ENCODE measurements around the gene SUOX. TPM values are rescaled to one million over a fixed set of nuclear protein-coding genes. Genes with fewer than 3 reads are reported as not detected.
A peak's percentile ranks its signal among the peaks of the same experiment; 100 is the strongest.
"Not testable (repeated sequence)": the region's sequence is repeated elsewhere in the genome, so short reads cannot be mapped to it uniquely, and the experiment has no call there.

The SUOX gene
- total RNA-seq, 1 experiment from 2014 or later = 23.2 TPM

- Mint-ChIP-seq H3K4me3 (peak overlapping the region; percentile 100), H3K4me1 (peaks cover 53% of the 10 kb centered on the region), H3K36me3 (peaks cover 34% of the 10 kb centered on the region), H3K27ac (peak overlapping the region; percentile 99)
- POLR2A ChIA-PET; H3K9me3 Mint-ChIP-seq; H3K27me3 Mint-ChIP-seq (ENCODE audit: low read depth); ATAC-seq; CTCF ChIA-PET; DNase-seq (ENCODE audit: low spot score): not testable (repeated sequence)
These were observed 45.3 kb downstream of the SUOX start for GRCh38 chr12:56042430-56042813.

GRCh38 chr12:56042843-56043242, 45.8 kb downstream of the SUOX start:
- no peak for ATAC-seq
- no peaks in the 10 kb centered on the region for H3K27me3 Mint-ChIP-seq (ENCODE audit: low read depth)

More at GRCh38 chr12:56042843-56043242, 45.8 kb downstream of the SUOX start:
- DNase-seq (ENCODE audit: low spot score) = no peak
- no peak for TF ChIP-seq USF2 (CRISPR knock-in tag; IDR thresholded peaks at IDR 0.05)
- no peak for TF ChIP-seq FOXJ3 (CRISPR knock-in tag; IDR thresholded peaks at IDR 0.05; ENCODE audit: borderline replicate concordance)
- no peak for TF ChIP-seq AFF4 (CRISPR knock-in tag; IDR thresholded peaks at IDR 0.05; ENCODE audit: borderline replicate concordance)
- no peak for TF ChIP-seq JUN (CRISPR knock-in tag; IDR thresholded peaks at IDR 0.05)
- TF ChIP-seq HMGA2 (CRISPR knock-in tag; IDR thresholded peaks at IDR 0.05) = no peak
- no peak for TF ChIP-seq TCF7 (CRISPR knock-in tag; IDR thresholded peaks at IDR 0.05; ENCODE audit: low read depth)
- TF ChIP-seq SMAD4 (CRISPR knock-in tag; IDR thresholded peaks at IDR 0.05) = no peak
- no peak for TF ChIP-seq NR1H2 (CRISPR knock-in tag; IDR thresholded peaks at IDR 0.05)
- TF ChIP-seq CREM (CRISPR knock-in tag; IDR thresholded peaks at IDR 0.05) = no peak
- no peak for TF ChIP-seq GABPB1 (CRISPR knock-in tag; IDR thresholded peaks at IDR 0.05)
- TF ChIP-seq PREB (CRISPR knock-in tag; IDR thresholded peaks at IDR 0.05; ENCODE audit: borderline replicate concordance) = no peak
- TF ChIP-seq ZNF423 (CRISPR knock-in tag; IDR thresholded peaks at IDR 0.05) = no peak
- no peak for TF ChIP-seq ZNF219 (CRISPR knock-in tag; IDR thresholded peaks at IDR 0.05; ENCODE audit: borderline replicate concordance)
- no peak for TF ChIP-seq MAX (CRISPR knock-in tag; IDR thresholded peaks at IDR 0.05)
- no peak for TF ChIP-seq ATF1 (CRISPR knock-in tag; IDR thresholded peaks at IDR 0.05)
- Mint-ChIP-seq H3K4me3 (peak overlapping the region; percentile 100), H3K27ac (peak overlapping the region; percentile 99), H3K9me3 (no peaks in the 10 kb centered on the region), H3K4me1 (peaks cover 49% of the 10 kb centered on the region), H3K36me3 (peaks cover 34% of the 10 kb centered on the region)
- ChIA-PET CTCF (interaction anchor here (2.4 kb wide), 1 partner anchor 37 kb away, joined by 8 read pairs; the partner anchor contains the start of gene ERBB3), POLR2A (no interaction called here)
